Measurements from ENCODE around the gene B3GNT7. TPM values are rescaled to one million over a fixed set of nuclear protein-coding genes. Genes with fewer than 3 reads are reported as not detected.

B3GNT7 gene
- total RNA-seq, 1 donor from 2014 or later = 0.79 TPM

DNA sequence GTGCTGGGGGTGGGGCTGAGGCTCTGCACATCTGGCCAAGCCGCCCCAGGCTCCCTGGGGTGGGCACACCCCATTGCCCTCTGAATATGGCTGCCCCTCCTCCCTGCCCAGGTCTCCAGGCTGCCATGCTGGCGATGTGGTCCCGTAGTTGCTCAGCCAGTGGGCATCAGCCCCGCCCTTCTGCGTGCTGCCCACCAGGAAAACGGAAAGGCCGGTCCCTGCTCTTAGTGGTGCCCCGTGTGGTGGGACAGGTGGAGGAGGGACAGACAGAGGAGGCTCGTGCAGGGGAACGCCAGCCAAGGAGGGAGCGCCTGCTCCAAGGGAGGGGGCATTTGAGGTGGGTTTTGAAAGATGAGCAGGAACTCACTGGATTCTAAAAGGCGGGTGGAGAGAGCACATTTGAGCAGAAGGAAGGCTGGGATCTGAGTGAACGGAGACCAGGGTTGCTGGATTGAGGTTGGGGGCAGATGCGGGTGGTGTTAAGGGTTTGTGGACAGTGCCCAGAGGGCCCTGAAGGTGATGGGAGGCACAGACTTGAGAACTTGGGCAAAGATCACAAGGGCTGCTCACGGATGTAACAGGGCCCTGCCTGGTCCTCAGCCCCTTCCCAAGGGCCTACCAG, 6.7 kb upstream of the B3GNT7 start:
- Mint-ChIP-seq H3K9me3 (peaks cover 4% of the 10 kb centered on the region), H3K4me1 (peaks cover 17% of the 10 kb centered on the region), H3K36me3 (ENCODE audit: low read depth) (peaks cover 9% of the 10 kb centered on the region), H3K4me3 (no peak overlapping the region), H3K27ac (ENCODE audit: unreplicated experiment) (peak overlapping the region; percentile 58), H3K27me3 (ENCODE audit: low read depth) (peaks cover 7% of the 10 kb centered on the region)
- TF ChIP-seq, protein P1, sequence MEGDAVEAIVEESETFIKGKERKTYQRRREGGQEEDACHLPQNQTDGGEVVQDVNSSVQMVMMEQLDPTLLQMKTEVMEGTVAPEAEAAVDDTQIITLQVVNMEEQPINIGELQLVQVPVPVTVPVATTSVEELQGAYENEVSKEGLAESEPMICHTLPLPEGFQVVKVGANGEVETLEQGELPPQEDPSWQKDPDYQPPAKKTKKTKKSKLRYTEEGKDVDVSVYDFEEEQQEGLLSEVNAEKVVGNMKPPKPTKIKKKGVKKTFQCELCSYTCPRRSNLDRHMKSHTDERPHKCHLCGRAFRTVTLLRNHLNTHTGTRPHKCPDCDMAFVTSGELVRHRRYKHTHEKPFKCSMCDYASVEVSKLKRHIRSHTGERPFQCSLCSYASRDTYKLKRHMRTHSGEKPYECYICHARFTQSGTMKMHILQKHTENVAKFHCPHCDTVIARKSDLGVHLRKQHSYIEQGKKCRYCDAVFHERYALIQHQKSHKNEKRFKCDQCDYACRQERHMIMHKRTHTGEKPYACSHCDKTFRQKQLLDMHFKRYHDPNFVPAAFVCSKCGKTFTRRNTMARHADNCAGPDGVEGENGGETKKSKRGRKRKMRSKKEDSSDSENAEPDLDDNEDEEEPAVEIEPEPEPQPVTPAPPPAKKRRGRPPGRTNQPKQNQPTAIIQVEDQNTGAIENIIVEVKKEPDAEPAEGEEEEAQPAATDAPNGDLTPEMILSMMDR (conservative IDR thresholded peaks at IDR 0.05) = no peak
- no peak for DNase-seq (ENCODE audit: low read depth, low spot score)

DNA sequence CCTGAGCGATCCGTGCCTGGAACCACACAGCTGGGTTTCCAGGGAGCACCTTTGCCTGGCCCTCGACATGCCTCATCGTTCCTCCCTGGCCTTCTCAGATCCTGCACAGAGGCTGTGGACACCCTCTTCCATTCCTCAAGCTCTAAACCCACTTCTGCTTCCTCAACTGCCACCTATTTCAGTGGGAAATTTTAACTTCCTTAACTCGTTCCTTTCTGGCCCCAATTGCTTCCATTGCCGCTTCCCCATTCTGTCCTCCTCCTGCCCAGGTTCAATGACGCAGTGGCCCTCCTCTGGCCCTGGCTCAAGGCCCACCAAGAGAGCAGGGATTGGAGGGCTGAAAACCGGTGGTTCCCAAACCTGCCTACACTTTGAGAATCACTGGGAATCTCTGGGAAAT, 4.8 kb upstream of the B3GNT7 start:
- peaks cover 23% of the 10 kb centered on the region for H3K4me1 Mint-ChIP-seq
- DNase-seq (ENCODE audit: low read depth, low spot score) = no peak
- H3K36me3 Mint-ChIP-seq (ENCODE audit: low read depth) = peaks cover 4% of the 10 kb centered on the region
- no peak overlapping the region for H3K27ac Mint-ChIP-seq (ENCODE audit: unreplicated experiment)
- no peak overlapping the region for H3K4me3 Mint-ChIP-seq
- peaks cover 18% of the 10 kb centered on the region for H3K27me3 Mint-ChIP-seq (ENCODE audit: low read depth)
- no peaks in the 10 kb centered on the region for H3K9me3 Mint-ChIP-seq
- TF ChIP-seq, protein P1 (conservative IDR thresholded peaks at IDR 0.05) = no peak

DNA sequence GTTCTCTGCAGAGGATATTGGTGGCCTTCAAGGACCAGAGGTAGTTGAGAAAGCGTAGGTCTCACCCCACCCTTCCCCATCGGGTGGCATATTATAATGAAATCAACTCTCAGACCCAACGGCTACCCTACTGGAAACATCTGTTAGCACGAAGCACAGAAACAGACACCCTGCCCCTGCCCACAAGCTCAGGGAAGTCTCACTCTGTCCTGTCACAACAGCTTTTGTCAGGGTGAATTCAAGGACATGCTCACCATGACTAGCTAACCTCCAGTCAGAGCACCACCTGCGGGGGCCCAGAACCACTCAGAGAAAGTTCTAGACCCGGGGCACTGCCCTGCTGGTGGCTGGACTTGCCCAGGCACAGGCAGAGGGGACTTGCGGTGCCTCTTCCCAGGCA, 3.5 kb upstream of the B3GNT7 start:
- no peak overlapping the region for H3K27ac Mint-ChIP-seq (ENCODE audit: unreplicated experiment)
- H3K4me3 Mint-ChIP-seq = no peak overlapping the region
- DNase-seq (ENCODE audit: low read depth, low spot score) = no peak
- peaks cover 27% of the 10 kb centered on the region for H3K27me3 Mint-ChIP-seq (ENCODE audit: low read depth)
- TF ChIP-seq, protein P1 (conservative IDR thresholded peaks at IDR 0.05) = no peak
- peaks cover 23% of the 10 kb centered on the region for H3K4me1 Mint-ChIP-seq
- H3K9me3 Mint-ChIP-seq = no peaks in the 10 kb centered on the region
- no peaks in the 10 kb centered on the region for H3K36me3 Mint-ChIP-seq (ENCODE audit: low read depth)

DNA sequence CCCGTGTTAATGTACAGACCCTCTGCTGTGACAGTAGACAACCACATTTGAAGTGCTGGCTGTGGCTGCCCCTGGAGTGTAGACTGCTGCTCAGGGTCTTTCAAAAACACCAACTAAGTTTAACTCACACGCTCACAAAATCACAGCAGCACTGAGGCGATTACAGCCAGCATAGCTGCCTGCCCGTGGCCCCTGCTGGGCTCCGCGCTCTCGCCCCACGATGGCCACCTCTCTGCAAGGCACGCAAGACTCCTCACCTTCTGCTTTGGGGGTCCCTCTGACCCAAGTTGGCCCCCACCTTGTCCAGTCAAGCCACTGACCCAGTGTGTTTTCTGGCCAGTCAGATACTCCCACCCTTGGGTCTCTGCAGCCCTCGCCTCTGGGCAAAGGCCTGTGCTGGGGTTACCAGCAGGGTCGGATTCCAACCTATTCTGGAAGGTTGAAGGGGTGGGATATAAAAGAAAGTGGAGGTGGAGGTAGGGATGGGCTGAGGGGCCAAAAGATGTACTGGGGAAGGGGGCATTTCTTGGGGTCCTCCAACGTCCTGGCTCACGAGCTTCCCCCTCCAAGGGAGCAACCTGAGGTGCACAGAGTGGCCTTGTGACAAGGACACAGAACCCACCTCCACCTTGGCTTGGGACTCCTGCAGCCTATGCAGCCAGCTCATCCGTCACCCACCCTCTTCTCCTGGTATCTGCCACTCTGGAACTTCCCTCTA, 2.9 kb upstream of the B3GNT7 start:
- DNase-seq (ENCODE audit: low read depth, low spot score) = no peak

DNA sequence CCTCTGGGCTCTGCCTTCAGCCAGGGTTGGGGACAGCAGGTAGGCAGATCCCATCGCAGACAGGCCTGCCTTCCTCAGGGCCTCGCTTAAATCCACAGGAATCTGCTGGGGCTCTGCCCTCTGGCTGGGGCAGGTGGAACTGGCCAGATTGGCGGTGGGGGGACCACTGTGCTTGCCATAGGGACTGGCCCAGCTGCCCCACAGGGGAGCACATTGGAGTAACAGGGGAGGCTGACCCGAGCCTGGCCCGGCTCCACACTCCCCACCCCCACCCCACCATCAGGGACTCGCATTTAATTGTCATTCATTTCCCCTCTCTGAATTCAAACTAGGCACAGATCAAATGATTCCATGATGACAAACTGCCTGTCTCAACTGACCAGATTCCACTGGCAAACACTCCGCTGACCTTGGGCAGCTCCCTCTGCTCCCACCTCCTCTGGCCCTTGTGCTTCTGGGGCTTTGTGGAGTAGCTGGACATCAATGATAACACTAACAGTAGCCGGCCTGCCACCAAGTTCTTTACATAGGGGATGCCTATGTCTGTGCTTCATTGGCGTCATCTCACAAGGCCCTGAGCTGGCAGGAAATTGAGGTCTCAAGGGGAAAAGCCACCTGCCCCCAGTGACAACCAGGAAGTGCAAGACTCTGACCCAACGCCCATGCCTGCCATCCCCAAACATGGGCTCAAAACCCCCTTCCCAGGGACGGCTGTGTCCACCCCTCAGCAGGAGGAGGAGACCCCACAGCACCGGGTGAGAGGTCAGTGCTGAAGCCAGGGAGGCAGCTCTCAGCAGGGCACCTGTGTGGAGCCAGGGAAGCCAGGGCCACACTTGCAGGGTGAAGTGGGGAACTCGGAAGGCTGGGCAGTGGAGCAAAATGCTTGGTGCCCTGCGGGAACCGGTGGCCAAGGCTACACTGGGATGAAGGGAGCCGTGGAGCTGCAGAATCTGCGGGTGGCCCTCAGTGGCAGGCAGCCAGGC, 2.1 kb upstream of the B3GNT7 start:
- no peak overlapping the region for H3K27ac Mint-ChIP-seq (ENCODE audit: unreplicated experiment)
- DNase-seq (ENCODE audit: low read depth, low spot score) = no peak
- H3K36me3 Mint-ChIP-seq (ENCODE audit: low read depth) = no peaks in the 10 kb centered on the region
- no peaks in the 10 kb centered on the region for H3K9me3 Mint-ChIP-seq
- H3K4me1 Mint-ChIP-seq = peaks cover 19% of the 10 kb centered on the region
- TF ChIP-seq, protein P1 (conservative IDR thresholded peaks at IDR 0.05) = peak; percentile 26
- peaks cover 36% of the 10 kb centered on the region for H3K27me3 Mint-ChIP-seq (ENCODE audit: low read depth)
- peak overlapping the region; percentile 23 for H3K4me3 Mint-ChIP-seq

More for the DNA sequence above, 2.9 kb upstream of the B3GNT7 start:
- H3K27ac Mint-ChIP-seq (ENCODE audit: unreplicated experiment) = no peak overlapping the region
- no peaks in the 10 kb centered on the region for H3K36me3 Mint-ChIP-seq (ENCODE audit: low read depth)
- peaks cover 32% of the 10 kb centered on the region for H3K27me3 Mint-ChIP-seq (ENCODE audit: low read depth)
- no peaks in the 10 kb centered on the region for H3K9me3 Mint-ChIP-seq
- H3K4me1 Mint-ChIP-seq = peaks cover 23% of the 10 kb centered on the region
- TF ChIP-seq, protein P1 (conservative IDR thresholded peaks at IDR 0.05) = no peak
- H3K4me3 Mint-ChIP-seq = no peak overlapping the region
